ENCODE data around the gene HOXA1. TPM values are rescaled to one million over a fixed set of nuclear protein-coding genes. Genes with fewer than 3 reads are reported as not detected.

The HOXA1 gene
- total RNA-seq, 2 experiments from 2014 or later = 0.14 to 0.22 TPM

DNA sequence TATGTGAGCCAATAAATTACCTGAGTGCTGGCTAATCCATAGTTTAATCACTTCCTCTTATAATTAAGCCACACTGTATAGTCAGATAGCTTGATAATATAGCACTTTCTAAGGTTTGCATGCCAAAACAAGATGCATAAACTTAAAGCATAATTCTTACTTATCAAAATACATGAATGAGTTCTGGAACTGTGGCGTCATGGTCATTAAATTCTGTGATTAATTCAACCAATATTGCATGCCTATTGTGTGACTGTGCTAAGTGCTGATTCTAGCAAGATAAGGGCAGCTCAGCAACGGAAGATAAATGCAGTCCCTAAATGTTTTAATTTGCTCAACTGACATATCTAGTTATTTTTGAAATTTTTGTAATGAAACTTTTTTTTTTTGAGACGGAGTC lies 29.7 kb downstream of the HOXA1 start:
- Histone ChIP-seq H3K27me3 (ENCODE audit: control insufficient read depth in 1 of 2, insufficient read depth in 2 of 2, low read length in 2 of 2) (peaks cover 3 to 4% of the 10 kb centered on the region in 2 experiments), H3K36me3 (ENCODE audit: insufficient read depth, low read length) (no peaks in the 10 kb centered on the region), H3K27ac (ENCODE audit: low read depth in 1 of 2, low read length in 2 of 2) (no peak overlapping the region), H3K9me3 (ENCODE audit: control insufficient read depth in 1 of 2, insufficient read depth in 1 of 2, low read length in 2 of 2) (no peaks in the 10 kb centered on the region), H3K4me3 (ENCODE audit: low read length) (no peak overlapping the region), H3K4me1 (ENCODE audit: insufficient read depth, low read length) (no peaks in the 10 kb centered on the region)
- H3K27me3 Mint-ChIP-seq = peaks cover 21% of the 10 kb centered on the region
- no peak for TF ChIP-seq CTCF (IDR thresholded peaks at IDR 0.05)
- ATAC-seq (ENCODE audit: poor library complexity) (no peak), DNase-seq (no peak)
- ChIA-PET POLR2A (no interaction called here), CTCF (no interaction called here)
- no peaks in the 10 kb centered on the region for H3K36me3 Mint-ChIP-seq (ENCODE audit: low read depth)
- H3K27ac Mint-ChIP-seq = no peak overlapping the region
- no peaks in the 10 kb centered on the region for H3K4me1 Mint-ChIP-seq (ENCODE audit: low read depth)
- no peak overlapping the region for H3K4me3 Mint-ChIP-seq
- intact Hi-C loops (cut with DNase I, micrococcal nuclease) = no loop called here
- no peaks in the 10 kb centered on the region for H3K9me3 Mint-ChIP-seq

GRCh38 chr7:27065709-27066108 lies 30.1 kb downstream of the HOXA1 start:
- intact Hi-C loops (cut with DNase I, micrococcal nuclease) = no loop called here
- TF ChIP-seq CTCF (IDR thresholded peaks at IDR 0.05) = no peak
- POLR2A ChIA-PET = no interaction called here
- Mint-ChIP-seq H3K4me3 (no peak overlapping the region), H3K4me1 (ENCODE audit: low read depth) (no peaks in the 10 kb centered on the region), H3K27ac (no peak overlapping the region), H3K9me3 (no peaks in the 10 kb centered on the region), H3K27me3 (peaks cover 25% of the 10 kb centered on the region), H3K36me3 (ENCODE audit: low read depth) (no peaks in the 10 kb centered on the region)
- no peak for DNase-seq
- Histone ChIP-seq H3K9me3 (ENCODE audit: control insufficient read depth in 1 of 2, insufficient read depth in 1 of 2, low read length in 2 of 2) (no peaks in the 10 kb centered on the region), H3K4me3 (ENCODE audit: low read length) (no peak overlapping the region), H3K27ac (ENCODE audit: low read depth in 1 of 2, low read length in 2 of 2) (no peak overlapping the region), H3K27me3 (ENCODE audit: control insufficient read depth in 1 of 2, insufficient read depth in 2 of 2, low read length in 2 of 2) (peaks cover 3 to 4% of the 10 kb centered on the region in 2 experiments), H3K4me1 (ENCODE audit: insufficient read depth, low read length) (no peaks in the 10 kb centered on the region), H3K36me3 (ENCODE audit: insufficient read depth, low read length) (no peaks in the 10 kb centered on the region)
- CTCF ChIA-PET = no interaction called here
- no peak for ATAC-seq (ENCODE audit: poor library complexity)

DNA sequence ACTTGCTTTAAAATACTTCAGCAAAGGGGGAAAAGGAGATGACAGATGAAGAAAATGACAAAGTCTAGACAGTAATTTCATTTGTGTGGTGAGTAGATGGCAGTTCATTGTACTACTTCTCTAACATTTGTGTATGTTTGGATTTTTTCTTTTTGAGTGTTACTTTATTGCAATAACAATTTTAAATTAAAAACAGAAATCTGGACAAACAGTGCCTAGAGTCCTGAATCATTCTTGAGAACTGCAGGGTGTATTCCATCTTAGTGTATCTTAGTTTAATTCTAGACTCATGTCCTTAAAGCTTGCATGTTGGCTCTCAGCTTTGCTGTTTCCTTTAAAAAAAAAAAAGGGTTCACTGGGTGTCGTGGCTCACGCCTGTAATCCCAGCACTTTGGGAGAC lies 31.1 kb downstream of the HOXA1 start:
- Histone ChIP-seq H3K27ac (ENCODE audit: low read depth in 1 of 2, low read length in 2 of 2) (no peak overlapping the region), H3K36me3 (ENCODE audit: insufficient read depth, low read length) (no peaks in the 10 kb centered on the region), H3K4me1 (ENCODE audit: insufficient read depth, low read length) (no peaks in the 10 kb centered on the region), H3K4me3 (ENCODE audit: low read length) (no peak overlapping the region), H3K27me3 (ENCODE audit: control insufficient read depth in 1 of 2, insufficient read depth in 2 of 2, low read length in 2 of 2) (peaks cover 2 to 3% of the 10 kb centered on the region in 2 experiments), H3K9me3 (ENCODE audit: control insufficient read depth in 1 of 2, insufficient read depth in 1 of 2, low read length in 2 of 2) (no peaks in the 10 kb centered on the region)
- intact Hi-C loops (cut with DNase I, micrococcal nuclease) = no loop called here
- ChIA-PET POLR2A (no interaction called here), CTCF (no interaction called here)
- Mint-ChIP-seq H3K9me3 (no peaks in the 10 kb centered on the region), H3K36me3 (ENCODE audit: low read depth) (no peaks in the 10 kb centered on the region), H3K4me3 (no peak overlapping the region), H3K4me1 (ENCODE audit: low read depth) (no peaks in the 10 kb centered on the region), H3K27me3 (peaks cover 26% of the 10 kb centered on the region), H3K27ac (no peak overlapping the region)
- ATAC-seq (ENCODE audit: poor library complexity) (no peak), DNase-seq (no peak)
- TF ChIP-seq CTCF (IDR thresholded peaks at IDR 0.05) = no peak
